Glutamatergic neuron (in vitro differentiated cells): Measurements from ENCODE around the gene BAHCC1. TPM values are rescaled to one million over a fixed set of nuclear protein-coding genes. Genes with fewer than 3 reads are reported as not detected.

Source experiments
- DNase-seq: peaks from one replicate; pipeline ENCODE4 v3.0.0; 2022
- H3K27ac Mint-ChIP-seq: one replicate; pipeline ENCODE4 v1.8.0; 2020; ENCODE audit warnings: mild to moderate bottlenecking, mixed read lengths, inconsistent platforms; ENCODE audit not compliant: unreplicated experiment
- H3K27me3 Mint-ChIP-seq: one replicate; pipeline ENCODE4 v1.8.0; 2020; ENCODE audit warnings: mild to moderate bottlenecking, moderate library complexity, mixed read lengths, inconsistent platforms; ENCODE audit not compliant: unreplicated experiment
- H3K36me3 Mint-ChIP-seq: one replicate; pipeline ENCODE4 v1.8.0; 2020; ENCODE audit warnings: mild to moderate bottlenecking, mixed read lengths, inconsistent platforms; ENCODE audit not compliant: unreplicated experiment
- H3K4me1 Mint-ChIP-seq: one replicate; pipeline ENCODE4 v1.8.0; 2020; ENCODE audit warnings: mild to moderate bottlenecking, low read depth, mixed read lengths, inconsistent platforms; ENCODE audit not compliant: unreplicated experiment
- H3K4me3 Mint-ChIP-seq: one replicate; pipeline ENCODE4 v1.8.0; 2020; ENCODE audit warnings: mild to moderate bottlenecking, mixed read lengths, inconsistent platforms; ENCODE audit not compliant: unreplicated experiment
- H3K9me3 Mint-ChIP-seq: one replicate; pipeline ENCODE4 v1.8.0; 2020; ENCODE audit warnings: mild to moderate bottlenecking, moderate library complexity, mixed read lengths, inconsistent platforms; ENCODE audit not compliant: unreplicated experiment
- total RNA-seq: library from RNA; stranded (reverse); fragmentation: NEBNext Ultra II Directional; extraction: Animal tissue kit (Norgen Biotek cat#: 25700); gene quantifications from one replicate; pipeline ENCODE4 v1.2.1, GENCODE V29; 2021; ENCODE audit not compliant: unreplicated experiment
- TF ChIP-seq, protein P1 (sequence below): fragments of 200-600 bp; sonication (generic); IDR thresholded peaks from one replicate; pipeline ENCODE4 v1.5.0; 2021; ENCODE audit not compliant: partially characterized antibody, unreplicated experiment

The BAHCC1 gene
- total RNA-seq, 1 donor from 2014 or later = 111 TPM

DNA sequence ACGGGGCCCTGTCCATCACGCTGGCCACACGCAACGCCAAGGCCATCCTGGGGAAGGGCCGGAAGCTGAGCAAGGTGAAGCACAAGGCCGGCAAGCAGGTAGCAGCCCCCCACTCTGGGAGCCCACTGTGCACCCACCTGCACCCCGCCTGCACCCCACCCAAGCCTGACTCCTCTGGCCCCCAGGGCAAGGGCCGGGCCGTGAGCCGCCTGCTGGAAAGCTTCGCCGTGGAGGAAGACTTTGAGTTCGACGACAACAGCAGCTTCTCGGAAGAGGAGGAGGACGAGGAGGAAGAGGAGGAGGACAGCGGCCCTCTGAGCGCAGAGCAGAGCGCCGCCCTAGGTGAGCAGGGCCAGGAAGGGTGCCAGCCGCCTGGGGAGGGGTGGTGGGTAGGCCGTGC is 63.4 kb downstream of the BAHCC1 start:
- no peak overlapping the region for H3K4me3 Mint-ChIP-seq
- no peaks in the 10 kb centered on the region for H3K36me3 Mint-ChIP-seq
- H3K27ac Mint-ChIP-seq = no peak overlapping the region
- peaks cover 1% of the 10 kb centered on the region for H3K4me1 Mint-ChIP-seq
- no peak for DNase-seq
- H3K9me3 Mint-ChIP-seq = peaks cover 4% of the 10 kb centered on the region
- TF ChIP-seq, protein P1, sequence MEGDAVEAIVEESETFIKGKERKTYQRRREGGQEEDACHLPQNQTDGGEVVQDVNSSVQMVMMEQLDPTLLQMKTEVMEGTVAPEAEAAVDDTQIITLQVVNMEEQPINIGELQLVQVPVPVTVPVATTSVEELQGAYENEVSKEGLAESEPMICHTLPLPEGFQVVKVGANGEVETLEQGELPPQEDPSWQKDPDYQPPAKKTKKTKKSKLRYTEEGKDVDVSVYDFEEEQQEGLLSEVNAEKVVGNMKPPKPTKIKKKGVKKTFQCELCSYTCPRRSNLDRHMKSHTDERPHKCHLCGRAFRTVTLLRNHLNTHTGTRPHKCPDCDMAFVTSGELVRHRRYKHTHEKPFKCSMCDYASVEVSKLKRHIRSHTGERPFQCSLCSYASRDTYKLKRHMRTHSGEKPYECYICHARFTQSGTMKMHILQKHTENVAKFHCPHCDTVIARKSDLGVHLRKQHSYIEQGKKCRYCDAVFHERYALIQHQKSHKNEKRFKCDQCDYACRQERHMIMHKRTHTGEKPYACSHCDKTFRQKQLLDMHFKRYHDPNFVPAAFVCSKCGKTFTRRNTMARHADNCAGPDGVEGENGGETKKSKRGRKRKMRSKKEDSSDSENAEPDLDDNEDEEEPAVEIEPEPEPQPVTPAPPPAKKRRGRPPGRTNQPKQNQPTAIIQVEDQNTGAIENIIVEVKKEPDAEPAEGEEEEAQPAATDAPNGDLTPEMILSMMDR = no peak
- peaks cover 3% of the 10 kb centered on the region for H3K27me3 Mint-ChIP-seq

DNA sequence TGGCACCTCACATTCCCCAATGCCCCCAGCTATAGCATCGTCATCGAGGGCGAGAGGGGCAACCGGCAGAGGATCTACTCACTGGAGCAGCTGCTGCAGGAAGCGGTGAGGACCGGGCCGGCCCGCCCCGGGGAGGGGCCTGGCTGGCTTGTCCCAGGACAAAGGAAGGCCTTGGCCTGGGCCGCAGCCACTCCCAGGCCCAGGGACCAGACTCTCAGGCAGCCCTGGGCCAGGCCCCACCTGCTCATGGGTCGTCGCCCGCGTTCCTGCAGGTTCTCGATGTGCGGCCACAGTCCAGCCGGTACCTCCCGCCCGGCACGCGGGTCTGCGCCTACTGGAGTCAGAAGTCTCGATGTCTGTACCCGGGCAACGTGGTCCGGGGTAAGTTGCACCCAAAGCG is 64.0 kb downstream of the BAHCC1 start:
- no peak overlapping the region for H3K4me3 Mint-ChIP-seq
- TF ChIP-seq, protein P1 = no peak
- DNase-seq = no peak
- no peak overlapping the region for H3K27ac Mint-ChIP-seq
- H3K27me3 Mint-ChIP-seq = peaks cover 3% of the 10 kb centered on the region
- H3K9me3 Mint-ChIP-seq = peaks cover 4% of the 10 kb centered on the region
- H3K4me1 Mint-ChIP-seq = peaks cover 2% of the 10 kb centered on the region
- H3K36me3 Mint-ChIP-seq = no peaks in the 10 kb centered on the region

DNA sequence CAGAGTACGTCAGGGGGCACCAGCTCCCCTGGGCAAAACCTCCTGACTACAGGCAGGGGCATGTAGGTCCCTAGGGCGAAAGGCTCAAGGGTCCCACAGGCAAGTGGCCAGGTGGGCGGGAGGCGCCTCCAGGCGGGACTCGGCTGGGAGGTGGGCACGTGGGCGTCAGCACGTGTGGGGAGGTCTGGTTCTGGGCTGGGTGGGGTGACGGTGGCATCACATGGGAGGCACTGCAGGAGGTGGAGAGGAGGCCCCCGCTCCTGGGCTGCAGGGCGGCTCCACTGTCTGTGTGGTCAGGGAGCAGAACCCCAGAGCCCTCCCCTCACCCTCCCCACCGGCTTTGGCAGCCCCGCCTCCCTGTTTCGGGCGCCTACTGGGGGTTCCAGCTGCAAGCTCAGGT is 64.6 kb downstream of the BAHCC1 start:
- Mint-ChIP-seq H3K4me1 (peaks cover 4% of the 10 kb centered on the region), H3K9me3 (peaks cover 4% of the 10 kb centered on the region), H3K4me3 (no peak overlapping the region), H3K27ac (no peak overlapping the region), H3K27me3 (peaks cover 3% of the 10 kb centered on the region), H3K36me3 (no peaks in the 10 kb centered on the region)
- DNase-seq = no peak
- TF ChIP-seq, protein P1 = no peak

DNA sequence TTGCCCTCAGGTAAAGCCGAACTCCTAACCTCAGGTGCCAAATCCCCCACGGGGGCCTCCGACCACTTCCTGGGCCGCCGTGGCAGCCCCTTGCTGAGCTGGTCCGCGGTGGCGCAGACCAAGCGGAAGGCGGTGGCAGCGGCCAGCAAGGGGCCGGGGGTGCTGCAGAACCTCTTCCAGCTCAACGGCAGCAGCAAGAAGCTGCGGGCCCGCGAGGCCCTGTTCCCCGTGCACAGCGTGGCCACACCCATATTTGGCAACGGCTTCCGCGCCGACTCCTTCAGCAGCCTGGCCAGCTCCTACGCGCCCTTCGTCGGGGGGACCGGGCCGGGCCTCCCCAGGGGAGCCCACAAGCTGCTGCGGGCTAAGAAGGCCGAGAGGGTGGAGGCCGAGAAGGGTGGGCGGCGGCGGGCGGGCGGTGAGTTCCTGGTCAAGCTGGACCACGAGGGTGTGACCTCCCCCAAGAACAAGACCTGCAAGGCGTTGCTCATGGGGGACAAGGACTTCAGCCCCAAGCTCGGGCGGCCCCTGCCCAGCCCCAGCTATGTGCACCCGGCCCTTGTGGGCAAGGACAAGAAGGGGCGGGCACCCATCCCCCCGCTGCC is 65.7 kb downstream of the BAHCC1 start:
- no peak for DNase-seq
- TF ChIP-seq, protein P1 = no peak
- no peak overlapping the region for H3K4me3 Mint-ChIP-seq
- no peak overlapping the region for H3K27ac Mint-ChIP-seq
- no peaks in the 10 kb centered on the region for H3K36me3 Mint-ChIP-seq
- peaks cover 4% of the 10 kb centered on the region for H3K9me3 Mint-ChIP-seq
- H3K4me1 Mint-ChIP-seq = peaks cover 8% of the 10 kb centered on the region
- peaks cover 3% of the 10 kb centered on the region for H3K27me3 Mint-ChIP-seq

DNA sequence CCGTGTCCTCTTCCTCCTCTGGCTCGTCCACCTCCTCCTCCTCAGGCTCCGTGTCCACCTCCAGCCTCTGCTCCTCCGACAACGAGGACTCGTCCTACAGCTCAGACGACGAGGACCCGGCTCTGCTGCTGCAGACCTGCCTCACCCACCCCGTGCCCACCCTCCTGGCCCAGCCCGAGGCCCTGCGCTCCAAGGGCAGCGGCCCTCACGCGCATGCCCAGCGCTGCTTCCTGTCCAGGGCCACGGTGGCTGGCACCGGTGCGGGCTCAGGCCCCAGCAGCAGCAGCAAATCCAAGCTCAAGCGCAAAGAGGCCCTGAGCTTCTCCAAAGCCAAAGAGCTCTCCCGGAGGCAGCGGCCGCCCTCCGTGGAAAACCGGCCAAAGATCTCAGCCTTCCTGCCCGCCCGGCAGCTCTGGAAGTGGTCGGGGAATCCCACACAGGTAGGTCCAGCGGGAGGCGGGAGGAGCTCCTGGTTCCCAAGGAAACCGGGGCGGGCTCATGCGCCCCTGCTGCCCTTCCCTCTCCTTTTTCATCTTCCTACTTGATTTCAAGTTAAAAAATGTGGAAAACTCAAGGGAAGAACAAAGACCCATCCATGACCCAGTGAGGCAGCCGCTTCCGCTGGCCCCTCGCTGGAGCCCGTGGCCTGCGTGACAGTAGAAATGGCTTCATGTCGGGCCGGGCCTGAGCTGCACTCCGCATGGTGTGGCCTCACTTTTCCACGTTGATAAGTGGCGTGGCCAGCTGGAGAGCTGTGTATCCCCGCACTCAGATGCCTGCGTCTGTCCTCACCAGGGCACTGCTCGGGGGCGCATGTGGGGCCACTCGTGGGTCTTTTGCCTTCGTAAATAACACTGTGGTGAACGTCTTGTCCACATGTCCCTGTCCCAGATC is 66.6 kb downstream of the BAHCC1 start:
- no peak overlapping the region for H3K27ac Mint-ChIP-seq
- no peak for DNase-seq
- peaks cover 4% of the 10 kb centered on the region for H3K27me3 Mint-ChIP-seq
- TF ChIP-seq, protein P1 = no peak
- H3K36me3 Mint-ChIP-seq = no peaks in the 10 kb centered on the region
- H3K4me3 Mint-ChIP-seq = no peak overlapping the region
- H3K9me3 Mint-ChIP-seq = peaks cover 10% of the 10 kb centered on the region
- H3K4me1 Mint-ChIP-seq = peaks cover 14% of the 10 kb centered on the region
